Lower leg skin (tissue), 4 donors: Measurements from ENCODE around the gene ADCY10. TPM values are rescaled to one million over a fixed set of nuclear protein-coding genes. Genes with fewer than 3 reads are reported as not detected.

Experiments
- DNase-seq, 2 donors: peaks; one replicate each; pipeline ENCODE4 v3.0.0-alpha.2; 2019; ENCODE audit warnings: low spot score in 2 of 2
- H3K4me3 ChIP-seq: fragments of 200-600 bp; sonication (generic); 2 replicates; pipeline ENCODE4 v1.5.1; 2017; ENCODE audit warnings: mild to moderate bottlenecking, low read depth; ENCODE audit not compliant: poor library complexity, severe bottlenecking
- CTCF ChIP-seq, 3 donors: fragments of 450-650 bp; IDR thresholded peaks; one replicate each; pipeline ENCODE4 v1.5.1; 2016; ENCODE audit warnings: antibody characterized with exemption in 3 of 3, mild to moderate bottlenecking in 3 of 3, moderate library complexity in 2 of 3
- POLR2A ChIP-seq, 2 donors: fragments of 450-650 bp; IDR thresholded peaks; one replicate each; pipeline ENCODE4 v1.6.1; 2016 to 2017; ENCODE audit warnings: antibody characterized with exemption in 2 of 2, mild to moderate bottlenecking in 1 of 2, moderate library complexity in 1 of 2
- WGBS, 2 donors: methylation state at CpG; one replicate each; pipeline ENCODE4 v1.1.5; 2018; 5-methylcytosine and 5-hydroxymethylcytosine counted together
- intact Hi-C: fragments of 100-400 bp; cut with DNase I; formaldehyde crosslinking; loops from one replicate; pipeline ENCODE4 v1.15.0; 2023; ENCODE audit warnings: low total_unique reads
- total RNA-seq, 4 donors: library from RNA; depleted of rRNA; stranded (reverse); fragments of >200 nt; gene quantifications; one replicate each; pipeline ENCODE4 v1.1.0, GENCODE V29; 2016

ADCY10 gene
- total RNA-seq, 4 donors from 2014 or later, result 0.07 to 0.10 TPM; not detected in 2

- no peak for DNase-seq
- no peak overlapping the region for H3K4me3 ChIP-seq
- TF ChIP-seq POLR2A (IDR thresholded peaks at IDR 0.05), result no peak
- no peak for TF ChIP-seq CTCF (IDR thresholded peaks at IDR 0.05)
- intact Hi-C loops, result no loop called here
These were observed 53.6 kb downstream of the ADCY10 start for GRCh38 chr1:167860231-167860923.

GRCh38 chr1:167856711-167857418, 57.1 kb downstream of the ADCY10 start:
- intact Hi-C loops, result no loop called here
- TF ChIP-seq POLR2A (IDR thresholded peaks at IDR 0.05) (no peak), CTCF (IDR thresholded peaks at IDR 0.05) (no peak)
- DNase-seq, result no peak
- WGBS, 2 donors, result 76 to 78% methylated on average over 7 of the region's 7 CpGs
- H3K4me3 ChIP-seq, result no peak overlapping the region

GRCh38 chr1:167854184-167854583, 59.8 kb downstream of the ADCY10 start:
- no peak for DNase-seq
- intact Hi-C loops, result no loop called here
- TF ChIP-seq CTCF (IDR thresholded peaks at IDR 0.05) (no peak), POLR2A (IDR thresholded peaks at IDR 0.05) (no peak)
- H3K4me3 ChIP-seq, result no peak overlapping the region
- WGBS, 2 donors, result 68 to 71% methylated on average over 5 of the region's 5 CpGs

DNA sequence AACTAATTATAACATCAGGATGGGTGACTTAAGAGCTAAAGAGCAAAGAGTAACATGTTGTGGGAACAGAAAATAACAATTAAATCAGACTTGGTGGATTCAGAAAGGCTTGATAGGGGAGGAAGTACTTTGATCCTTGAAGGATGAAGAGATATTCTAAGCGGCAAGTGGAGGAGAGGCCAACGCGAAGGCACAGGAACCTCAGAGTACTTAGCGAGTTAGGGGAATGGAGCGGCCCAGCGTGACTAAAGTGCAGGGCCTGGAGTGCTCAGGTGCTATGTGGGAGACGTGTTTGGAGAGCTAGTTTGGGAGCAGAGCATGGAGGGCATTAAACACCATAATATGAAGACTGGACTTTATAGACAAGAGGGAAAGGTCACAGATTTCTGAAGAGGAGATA, 64.3 kb downstream of the ADCY10 start:
- no peak for DNase-seq
- intact Hi-C loops, result no loop called here
- WGBS, 2 donors, result 84 to 91% methylated on average over 7 of the region's 7 CpGs
- no peak for TF ChIP-seq POLR2A (IDR thresholded peaks at IDR 0.05)
- no peak for TF ChIP-seq CTCF (IDR thresholded peaks at IDR 0.05)
- no peak overlapping the region for H3K4me3 ChIP-seq

GRCh38 chr1:167842872-167843271, 71.1 kb downstream of the ADCY10 start:
- no peak for TF ChIP-seq POLR2A (IDR thresholded peaks at IDR 0.05)
- TF ChIP-seq CTCF (IDR thresholded peaks at IDR 0.05), result no peak
- no peak overlapping the region for H3K4me3 ChIP-seq
- intact Hi-C loops, result no loop called here
- WGBS, 2 donors, result 96 to 98% methylated on average over 5 of the region's 5 CpGs
- DNase-seq, result no peak
